WI38 (cell line): ENCODE results near the gene KIF16B.
"Not testable (repeated sequence)": the region's sequence is repeated elsewhere in the genome, so short reads cannot be mapped to it uniquely, and the experiment has no call there.

Experiments used
- H3K4me3 ChIP-seq: 2 replicates; pipeline ENCODE4 v1.5.1; 2011; ENCODE audit warnings: low read depth, mild to moderate bottlenecking, control low read depth, low read length
- TF ChIP-seq, protein P1 (sequence below): IDR thresholded peaks from 2 replicates; pipeline ENCODE4 v1.5.1; 2012; ENCODE audit warnings: low read depth, mild to moderate bottlenecking, control low read depth, low read length

Gene KIF16B

DNA sequence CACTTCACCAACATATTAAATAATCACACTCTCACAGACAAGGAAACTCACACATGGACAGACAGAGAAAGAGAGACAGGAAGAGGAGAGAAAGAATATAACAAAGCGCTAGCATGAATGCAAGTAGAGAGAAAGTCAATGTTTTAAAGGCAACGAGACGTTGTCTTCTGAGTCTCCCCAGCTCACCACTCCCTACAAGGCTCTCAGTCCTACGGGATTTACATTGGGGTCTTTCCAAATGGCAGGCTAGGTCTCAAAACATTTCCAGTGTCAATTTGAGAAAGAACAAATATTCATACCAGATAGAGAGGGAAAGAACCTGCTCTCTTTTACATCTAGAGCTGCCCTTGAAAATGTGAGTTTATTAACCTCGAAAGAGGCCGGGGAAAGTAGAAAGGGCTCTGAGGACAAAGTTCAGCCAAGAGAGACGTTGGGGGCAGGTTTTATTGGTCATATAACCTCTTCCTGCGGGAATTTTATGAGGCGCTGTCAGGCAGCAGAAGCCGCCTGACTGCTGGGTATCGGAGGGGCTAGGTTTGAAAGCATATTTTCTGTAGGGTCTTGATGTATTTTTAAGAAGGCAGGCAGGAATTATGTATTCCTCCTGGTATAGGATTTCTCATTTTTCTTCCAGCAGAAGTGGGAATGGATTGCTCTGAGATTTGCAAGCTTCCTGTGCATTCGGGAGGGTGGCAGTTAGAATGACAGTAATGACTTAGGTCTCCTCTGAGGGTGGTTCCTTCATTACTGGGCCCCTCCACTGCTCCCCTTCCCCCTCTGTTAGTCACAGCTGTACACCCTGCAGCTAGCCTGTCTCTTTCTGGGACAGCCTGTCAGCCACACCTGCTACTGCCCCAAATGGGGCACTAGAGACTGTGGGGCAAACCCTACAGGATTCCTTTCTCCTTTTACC is 34.4 kb upstream of the KIF16B start:
- H3K4me3 ChIP-seq: no peak overlapping the region
- TF ChIP-seq, protein P1, sequence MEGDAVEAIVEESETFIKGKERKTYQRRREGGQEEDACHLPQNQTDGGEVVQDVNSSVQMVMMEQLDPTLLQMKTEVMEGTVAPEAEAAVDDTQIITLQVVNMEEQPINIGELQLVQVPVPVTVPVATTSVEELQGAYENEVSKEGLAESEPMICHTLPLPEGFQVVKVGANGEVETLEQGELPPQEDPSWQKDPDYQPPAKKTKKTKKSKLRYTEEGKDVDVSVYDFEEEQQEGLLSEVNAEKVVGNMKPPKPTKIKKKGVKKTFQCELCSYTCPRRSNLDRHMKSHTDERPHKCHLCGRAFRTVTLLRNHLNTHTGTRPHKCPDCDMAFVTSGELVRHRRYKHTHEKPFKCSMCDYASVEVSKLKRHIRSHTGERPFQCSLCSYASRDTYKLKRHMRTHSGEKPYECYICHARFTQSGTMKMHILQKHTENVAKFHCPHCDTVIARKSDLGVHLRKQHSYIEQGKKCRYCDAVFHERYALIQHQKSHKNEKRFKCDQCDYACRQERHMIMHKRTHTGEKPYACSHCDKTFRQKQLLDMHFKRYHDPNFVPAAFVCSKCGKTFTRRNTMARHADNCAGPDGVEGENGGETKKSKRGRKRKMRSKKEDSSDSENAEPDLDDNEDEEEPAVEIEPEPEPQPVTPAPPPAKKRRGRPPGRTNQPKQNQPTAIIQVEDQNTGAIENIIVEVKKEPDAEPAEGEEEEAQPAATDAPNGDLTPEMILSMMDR: no peak

DNA sequence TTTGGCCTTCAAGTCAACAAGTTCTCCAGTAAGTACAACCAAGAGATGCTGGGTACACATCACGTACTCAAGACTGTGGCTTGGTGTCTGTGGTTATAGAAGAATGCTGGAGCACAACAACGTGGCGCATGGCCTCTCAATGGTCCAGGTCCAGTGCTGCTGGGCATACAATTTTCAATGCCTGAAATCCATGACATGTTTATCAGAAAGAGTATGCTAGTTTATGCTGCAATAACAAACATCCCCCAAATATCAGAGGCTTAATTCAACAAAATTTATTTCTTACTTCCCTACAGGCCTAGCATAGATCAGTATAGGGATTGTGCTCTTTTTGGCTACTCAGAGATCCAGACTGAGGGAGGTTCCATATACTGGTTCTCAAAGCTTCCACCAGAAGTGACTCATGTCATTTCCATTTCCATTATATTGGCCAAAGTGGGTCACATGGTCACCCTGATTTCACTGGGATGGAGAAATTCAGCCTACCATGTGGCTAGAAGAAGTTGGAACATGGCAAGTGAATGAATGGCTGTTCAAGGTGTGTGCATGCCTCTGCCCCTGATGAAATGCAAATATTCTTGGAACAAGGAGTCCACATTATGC is 33.3 kb upstream of the KIF16B start:
- H3K4me3 ChIP-seq: no peak overlapping the region
- TF ChIP-seq, protein P1: no peak

DNA sequence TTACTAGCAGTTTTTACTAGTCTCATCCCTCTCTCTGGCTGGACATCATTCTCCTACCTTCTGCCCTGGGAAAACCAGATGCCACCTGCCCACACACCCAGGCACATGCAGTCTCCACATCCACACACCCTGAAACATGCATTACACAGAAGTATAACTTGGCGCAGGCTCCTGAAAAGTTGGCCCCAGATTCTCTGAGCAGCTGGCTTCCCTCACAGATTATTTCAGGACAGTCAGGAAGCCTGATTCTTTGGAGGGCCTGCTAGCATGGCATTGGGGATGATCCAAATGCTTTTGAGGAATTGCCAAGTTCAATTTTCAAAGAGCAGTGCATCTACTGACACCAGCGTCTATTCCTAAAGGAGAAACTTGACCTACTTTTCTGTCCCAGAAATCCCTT is 27.8 kb upstream of the KIF16B start:
- TF ChIP-seq, protein P1: no peak
- H3K4me3 ChIP-seq: no peak overlapping the region

DNA sequence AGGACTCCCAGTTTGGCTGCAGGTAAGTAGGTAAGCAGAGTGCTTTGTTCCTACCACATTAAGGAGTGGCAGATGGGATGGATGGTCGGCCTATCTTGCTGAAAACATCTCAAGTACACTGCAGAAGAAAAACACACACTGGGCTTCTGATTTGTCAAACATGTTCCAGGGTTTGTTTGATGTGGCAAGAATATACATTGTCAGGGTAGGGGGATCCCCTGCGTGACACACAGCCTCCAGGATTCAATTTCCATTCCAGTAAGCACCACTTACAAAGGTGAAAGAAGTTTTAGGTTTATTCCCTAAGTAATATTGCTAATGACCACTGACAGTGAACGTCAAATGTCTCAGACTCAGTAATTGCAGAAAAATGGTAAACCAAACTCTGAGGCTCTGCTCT is 26.0 kb upstream of the KIF16B start:
- TF ChIP-seq, protein P1: no peak

DNA sequence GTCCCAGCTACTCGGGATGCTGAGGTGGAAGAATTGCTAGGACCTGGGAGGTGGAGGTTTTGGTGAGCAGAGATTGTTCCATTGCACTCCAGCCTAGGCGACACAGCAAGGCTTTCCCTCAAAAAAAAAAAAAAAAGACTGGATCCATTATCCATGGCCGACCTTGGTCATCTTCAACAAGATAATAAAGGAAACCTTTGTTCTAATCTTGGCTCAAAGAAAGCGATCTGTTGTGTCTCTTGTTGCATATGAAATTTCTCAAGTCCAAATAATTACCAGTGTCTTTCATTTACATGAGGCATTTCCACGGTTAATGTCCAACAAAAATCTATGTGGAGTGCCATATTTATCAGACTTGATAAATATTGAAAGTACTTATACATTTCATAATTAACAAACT is 23.7 kb upstream of the KIF16B start:
- TF ChIP-seq, protein P1: no peak
- no peak overlapping the region for H3K4me3 ChIP-seq

More for the DNA sequence above, 26.0 kb upstream of the KIF16B start:
- no peak overlapping the region for H3K4me3 ChIP-seq

DNA sequence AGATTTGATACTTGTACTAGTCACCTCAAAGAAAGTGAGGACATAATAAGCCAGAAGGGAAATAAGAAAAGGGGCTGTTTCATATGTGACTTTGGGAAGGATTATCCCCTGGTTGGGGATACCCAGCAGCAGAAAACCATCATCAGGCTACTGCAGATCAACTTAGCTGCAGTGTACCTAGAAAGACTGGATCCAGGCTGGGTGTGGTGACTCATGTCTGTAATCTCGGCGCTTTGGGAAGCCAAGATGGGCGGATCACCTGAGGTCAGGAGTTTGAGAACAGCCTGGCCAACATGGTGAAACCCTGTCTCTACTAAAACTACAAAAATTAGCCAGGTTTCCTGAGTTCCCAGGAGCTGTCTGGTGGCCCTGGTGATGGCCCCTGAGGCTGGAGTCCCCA is 23.2 kb upstream of the KIF16B start:
- H3K4me3 ChIP-seq: not testable (repeated sequence)

DNA sequence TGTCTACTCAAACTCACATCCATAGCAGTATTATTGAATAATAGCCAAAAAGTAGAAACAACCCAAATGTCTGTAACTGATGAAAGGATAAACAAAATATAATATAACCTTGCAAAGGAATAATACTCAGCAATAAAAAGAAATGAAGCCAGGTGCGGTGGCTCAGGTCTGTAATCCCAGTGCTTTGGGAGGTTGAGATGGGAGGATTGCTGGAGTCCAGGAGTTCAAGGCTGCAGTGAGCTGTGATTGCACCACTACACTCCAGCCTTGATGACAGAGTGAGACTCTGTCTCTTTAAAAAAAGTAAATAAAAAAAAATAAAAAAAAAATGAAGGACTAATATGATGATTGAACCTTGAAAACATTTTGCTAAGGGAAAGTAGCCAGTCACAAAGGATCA is 22.1 kb upstream of the KIF16B start:
- no peak overlapping the region for H3K4me3 ChIP-seq
- TF ChIP-seq, protein P1: no peak
